GM12872 (cell line): ENCODE data around the gene RUNX2.

ENCODE experiments used
- CTCF ChIP-seq: IDR thresholded peaks from 3 replicates; pipeline ENCODE4 v1.5.1; 2011; ENCODE audit warnings: low read depth, mild to moderate bottlenecking, low read length, moderate library complexity; ENCODE audit not compliant: insufficient read depth

The RUNX2 gene

GRCh38 chr6:45301348-45302142, 26.6 kb upstream of the RUNX2 start:
- no peak for TF ChIP-seq CTCF

GRCh38 chr6:45302832-45303231, 25.3 kb upstream of the RUNX2 start:
- TF ChIP-seq CTCF, result no peak

- TF ChIP-seq CTCF, result no peak
These were observed 22.6 kb upstream of the RUNX2 start for GRCh38 chr6:45305546-45305945.

- no peak for TF ChIP-seq CTCF
These were observed 17.9 kb upstream of the RUNX2 start for GRCh38 chr6:45310118-45310788.

- TF ChIP-seq CTCF, result no peak
These were observed 14.0 kb upstream of the RUNX2 start for GRCh38 chr6:45314146-45314545.

- no peak for TF ChIP-seq CTCF
These were observed 7.8 kb upstream of the RUNX2 start for GRCh38 chr6:45320349-45320748.

- TF ChIP-seq CTCF, result no peak
These were observed 4.4 kb upstream of the RUNX2 start for GRCh38 chr6:45323656-45324224.
